Activated CD4-positive, CD25-positive, alpha-beta regulatory T cell treated with anti-CD3 and anti-CD28 coated beads, Interleukin-2, amount 50 U/mL, for 24 hours (primary cell): ENCODE data around the gene METTL26.
A peak's percentile ranks its signal among the peaks of the same experiment; 100 is the strongest.

ENCODE experiments used
- ATAC-seq, 2 donors: fragments of 150-1000 bp; cut with Tn5 transposase; one replicate each; pipeline ENCODE4 v1.10.0; 2021; ENCODE audit warnings: mild to moderate bottlenecking in 1 of 2, moderate library complexity in 1 of 2

Gene METTL26

DNA sequence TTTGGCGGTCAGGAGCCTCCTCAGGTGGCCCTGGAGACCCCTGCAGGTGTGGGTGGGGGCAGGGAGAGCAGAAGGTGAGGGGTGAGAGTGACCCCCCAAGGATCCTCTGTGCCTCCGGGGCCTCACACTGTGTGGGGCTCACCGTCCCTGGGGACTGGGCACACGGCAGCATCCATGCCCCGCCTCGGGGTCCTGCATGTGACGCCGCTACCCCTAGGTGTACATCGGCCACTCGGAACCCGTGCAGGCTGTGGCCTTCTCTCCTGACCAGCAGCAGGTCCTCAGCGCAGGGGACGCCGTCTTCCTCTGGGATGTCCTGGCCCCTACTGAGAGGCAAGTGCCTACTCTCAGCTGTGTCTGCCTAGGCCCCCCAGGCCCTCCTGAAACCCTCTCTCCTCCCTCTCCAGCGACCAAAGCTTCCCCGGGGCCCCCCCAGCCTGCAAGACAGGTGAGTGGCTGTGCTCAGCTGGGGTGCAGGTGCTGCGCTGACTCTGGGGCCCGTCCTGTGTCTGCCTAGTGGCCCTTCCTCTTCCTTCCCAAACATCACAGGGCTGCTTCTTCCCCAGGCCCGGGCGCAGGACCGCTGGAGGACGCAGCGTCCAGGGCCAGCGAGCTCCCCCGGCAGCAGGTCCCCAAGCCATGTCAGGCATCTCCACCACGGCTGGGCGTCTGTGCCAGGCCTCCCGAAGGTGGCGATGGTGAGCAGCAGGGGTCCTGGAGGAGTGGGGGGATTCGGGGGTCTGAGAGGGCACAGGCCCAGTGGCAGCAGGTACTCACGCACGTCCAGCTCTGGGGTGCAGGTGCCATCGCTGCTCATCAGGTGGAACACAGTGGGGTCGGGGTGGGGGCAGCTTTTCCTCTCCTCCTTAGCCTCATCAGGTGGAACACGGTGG lies 22.8 kb upstream of the METTL26 start:
- no peak for ATAC-seq

DNA sequence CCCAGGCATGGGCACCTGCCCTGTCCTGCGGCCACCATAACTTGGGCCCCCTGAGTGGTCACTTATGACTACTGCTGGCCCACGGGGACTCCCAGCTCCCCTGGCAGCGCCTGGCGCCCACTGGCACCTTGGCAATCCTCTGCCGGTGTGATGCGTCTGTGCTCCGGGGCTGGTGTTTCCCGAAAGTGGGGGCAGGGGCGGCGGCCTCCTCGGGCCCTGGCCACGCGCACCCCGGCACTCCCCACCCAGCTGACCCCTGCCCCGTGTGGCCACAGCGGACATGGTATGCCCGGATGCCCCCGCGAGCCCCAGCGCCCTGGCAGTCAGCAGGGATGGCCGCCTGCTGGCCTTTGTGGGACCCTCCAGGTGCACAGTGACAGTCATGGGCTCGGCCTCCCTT lies 21.4 kb upstream of the METTL26 start:
- ATAC-seq, result no peak

DNA sequence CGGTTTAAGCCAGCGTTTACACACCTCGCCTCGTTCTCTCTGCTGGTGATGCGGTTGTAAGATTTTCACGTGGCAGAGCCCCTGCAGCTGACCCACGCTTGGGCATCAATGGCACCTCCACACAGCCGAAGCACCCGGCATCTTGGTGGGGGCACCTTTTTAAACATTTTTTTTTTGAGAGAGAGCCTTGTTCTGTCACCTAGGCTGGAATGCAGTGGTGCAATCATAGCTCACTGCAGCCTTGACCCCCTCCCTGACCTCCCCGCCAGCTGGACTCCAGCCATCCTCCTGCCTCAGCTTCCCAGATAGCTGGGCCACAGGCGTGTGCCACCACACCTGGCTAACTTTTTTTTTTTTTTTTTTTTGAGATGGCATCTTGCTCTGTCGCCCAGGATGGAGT lies 17.9 kb upstream of the METTL26 start:
- no peak for ATAC-seq

DNA sequence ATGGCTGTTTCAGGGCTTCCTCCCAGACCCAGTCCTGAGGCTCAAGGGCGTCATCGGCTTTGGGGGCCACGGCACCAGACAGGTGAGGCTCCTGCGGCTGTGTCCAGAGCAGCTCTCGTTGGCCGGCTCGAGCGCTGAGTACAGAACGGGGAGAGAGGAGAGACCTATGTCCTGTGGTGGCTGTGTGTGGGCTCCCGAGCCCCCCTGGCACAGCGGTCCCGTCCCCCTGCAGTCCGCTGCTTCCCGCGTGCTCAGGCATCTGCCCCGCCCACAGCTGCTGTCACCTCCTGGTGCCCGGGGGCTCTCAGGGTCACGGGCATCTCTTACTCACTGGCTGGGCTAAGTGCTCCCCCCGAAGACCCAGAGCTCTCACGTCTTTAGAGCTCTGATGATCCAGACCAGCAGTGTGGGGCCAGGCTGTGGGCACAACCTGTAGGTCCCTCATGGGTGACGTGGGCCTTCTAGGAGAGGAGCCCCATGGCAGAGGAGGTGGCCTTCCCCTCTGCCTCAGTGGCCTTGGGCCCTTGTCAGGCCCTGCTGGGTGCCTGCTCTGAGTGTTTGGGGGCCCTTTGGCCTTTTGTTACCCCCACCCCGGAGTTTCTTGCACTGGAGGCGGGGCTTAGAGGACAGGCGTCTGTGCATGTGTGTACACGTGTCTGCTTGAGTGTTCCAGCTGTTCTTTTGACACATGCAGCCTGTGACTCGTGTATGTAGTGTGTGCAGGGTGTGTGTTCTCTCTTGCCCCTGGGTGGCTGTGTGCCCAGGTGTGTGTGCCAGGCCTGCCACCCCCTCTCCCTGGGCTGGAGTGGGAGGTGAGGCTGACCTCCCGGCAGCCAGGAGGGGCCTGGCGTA lies 16.6 kb upstream of the METTL26 start:
- no peak for ATAC-seq

DNA sequence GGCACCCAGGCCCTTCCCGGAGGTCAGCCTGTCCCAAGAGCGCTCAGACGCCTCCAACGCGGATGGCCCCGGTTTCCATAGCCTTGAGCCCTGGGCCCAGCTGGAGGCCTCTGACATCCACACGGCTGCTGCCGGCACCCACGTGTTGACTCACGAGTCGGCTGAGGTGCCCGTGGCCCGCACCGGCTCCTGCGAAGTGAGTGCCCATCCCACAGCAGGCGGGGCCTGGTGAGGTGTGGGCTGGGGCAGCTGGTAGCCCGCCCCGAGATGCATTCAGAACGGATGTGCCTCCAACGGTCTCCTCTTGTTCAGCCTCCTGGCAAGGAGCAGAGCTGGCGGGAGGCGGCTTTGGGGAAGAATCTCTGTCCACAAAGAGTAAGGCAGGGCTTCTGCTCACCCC lies 15.7 kb upstream of the METTL26 start:
- no peak for ATAC-seq

DNA sequence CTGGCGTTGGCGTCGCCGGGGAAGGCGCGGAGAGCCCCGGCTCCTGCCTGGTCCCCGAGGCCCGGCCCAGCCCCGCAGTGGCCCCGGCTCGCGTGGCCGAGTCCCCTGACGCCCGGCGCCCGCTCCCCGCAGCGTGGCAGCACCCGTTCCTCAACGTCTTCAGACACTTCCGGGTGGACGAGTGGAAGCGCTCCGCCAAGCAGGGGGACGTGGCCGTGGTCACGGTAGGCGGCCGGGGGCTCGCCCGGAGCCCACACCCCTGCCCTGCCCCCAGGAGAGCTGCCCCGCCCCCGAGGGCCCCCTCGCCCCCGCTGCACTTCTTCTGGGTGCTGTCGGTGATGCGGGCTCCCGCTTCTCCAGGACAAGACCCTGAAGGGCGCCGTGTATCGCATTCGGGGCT lies 13.5 kb upstream of the METTL26 start:
- ATAC-seq, result peak; percentile 1 to 14

DNA sequence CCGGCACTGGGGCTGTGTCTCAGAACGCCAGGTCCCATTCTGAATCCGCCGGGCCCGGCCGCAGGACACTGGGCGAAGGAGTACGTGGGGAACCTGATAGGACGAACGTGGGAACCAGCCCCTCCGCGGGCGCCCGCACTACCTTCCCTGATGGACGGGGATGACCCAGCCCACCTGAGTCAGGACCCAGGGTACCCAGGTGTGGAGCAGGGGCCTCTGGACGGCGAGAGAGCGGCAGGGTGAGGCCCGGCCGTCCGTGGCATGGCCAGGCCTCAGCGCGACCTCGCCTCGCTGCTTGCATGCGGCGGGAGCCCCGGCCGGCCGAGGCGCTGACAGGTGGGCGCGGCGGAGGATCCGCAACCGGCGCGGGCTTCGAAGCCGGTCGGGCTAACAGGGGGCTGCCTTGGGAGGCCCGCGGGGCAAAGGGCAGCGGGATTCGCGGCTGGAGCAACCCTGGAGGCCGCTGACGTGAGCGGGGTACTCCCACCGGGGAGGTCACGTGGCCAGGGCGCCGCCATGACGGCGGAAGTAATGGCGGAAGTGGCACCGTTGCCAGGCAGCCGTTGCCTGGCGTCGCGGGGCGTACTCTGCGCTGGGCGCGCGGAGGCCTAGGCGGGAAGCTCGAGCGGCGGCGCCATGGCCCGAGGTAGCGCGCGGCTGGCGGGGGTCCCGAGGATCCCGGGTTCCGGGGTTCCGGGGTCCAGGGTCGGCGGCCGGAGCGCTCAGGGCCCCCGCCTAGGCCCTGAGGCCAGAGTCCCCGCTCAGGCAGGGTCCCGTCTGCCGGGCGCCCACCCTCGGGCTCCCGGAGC lies 12.9 kb upstream of the METTL26 start, which contains the start of gene WDR90:
Gene WDR90 (plus strand): TSS at position 585 of the 809 bp plus-strand sequence. CDS start 52 bp downstream, at position 637.
- ATAC-seq, result peak; percentile 95 to 96

DNA sequence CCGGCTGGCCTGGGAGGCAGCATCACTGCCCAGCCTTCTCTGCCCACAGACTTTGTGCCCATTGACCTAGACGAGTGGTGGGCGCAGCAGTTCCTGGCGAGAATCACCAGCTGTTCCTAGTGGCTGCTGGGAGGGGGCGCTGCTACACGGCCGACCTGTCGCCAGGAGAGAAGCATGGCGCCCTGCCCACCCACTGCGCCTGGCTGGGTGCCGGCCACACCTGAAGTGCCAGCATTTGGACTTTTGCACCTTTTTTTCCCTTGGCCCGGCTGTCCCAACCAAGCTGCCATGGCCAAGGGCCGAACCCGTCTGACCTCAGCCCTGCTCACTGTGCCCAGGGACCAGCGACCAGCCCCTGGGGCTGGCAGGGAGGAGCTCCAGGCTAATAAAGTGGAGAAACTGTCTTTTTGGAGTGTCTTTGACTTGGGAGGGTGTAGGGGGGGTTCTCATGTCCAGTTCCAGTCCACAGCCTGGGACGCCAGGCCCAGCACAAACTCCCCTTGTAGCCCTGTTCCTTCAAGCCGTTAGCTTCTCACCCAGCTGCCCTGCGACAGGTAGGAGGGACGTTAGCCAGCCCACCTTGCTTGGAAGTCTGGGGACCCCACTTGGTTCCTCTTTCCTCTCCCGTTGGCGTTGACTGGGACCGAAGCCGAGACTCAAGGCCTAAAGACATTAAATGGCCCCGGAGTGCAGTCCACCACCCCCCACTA lies 12.1 kb upstream of the METTL26 start:
- no peak for ATAC-seq

DNA sequence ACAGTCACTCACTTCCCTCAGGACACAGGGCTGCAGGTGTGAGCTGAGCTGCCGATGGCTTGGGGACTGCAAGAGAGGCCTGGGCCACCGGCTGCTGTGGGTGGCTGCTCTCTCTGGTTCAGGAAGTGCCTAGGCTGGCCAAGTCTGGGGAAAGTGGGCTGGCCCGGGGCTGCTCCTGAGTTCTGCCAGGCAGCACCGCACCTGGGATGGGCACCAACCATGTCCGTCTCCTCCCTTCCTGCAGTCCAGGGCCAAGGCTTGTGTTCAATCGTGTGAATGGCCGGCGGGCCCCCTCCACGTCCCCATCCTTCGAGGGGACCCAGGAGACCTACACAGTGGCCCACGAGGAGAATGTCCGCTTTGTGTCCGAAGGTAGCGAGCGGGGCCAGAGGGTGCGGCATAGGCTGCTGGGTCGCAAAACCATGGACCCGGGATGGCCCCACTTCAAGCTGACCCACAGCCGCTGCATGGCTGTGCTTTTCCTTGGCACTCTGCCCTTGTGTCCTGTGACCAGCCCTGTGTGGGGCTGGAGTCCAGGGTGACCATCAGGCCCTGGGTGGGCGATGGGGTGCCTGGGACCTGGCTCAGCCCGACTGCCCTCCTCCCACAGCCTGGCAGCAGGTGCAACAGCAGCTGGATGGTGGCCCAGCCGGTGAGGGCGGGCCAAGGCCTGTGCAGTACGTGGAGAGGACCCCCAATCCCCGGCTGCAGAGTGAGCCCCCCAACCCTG lies 11.2 kb upstream of the METTL26 start:
- no peak for ATAC-seq

DNA sequence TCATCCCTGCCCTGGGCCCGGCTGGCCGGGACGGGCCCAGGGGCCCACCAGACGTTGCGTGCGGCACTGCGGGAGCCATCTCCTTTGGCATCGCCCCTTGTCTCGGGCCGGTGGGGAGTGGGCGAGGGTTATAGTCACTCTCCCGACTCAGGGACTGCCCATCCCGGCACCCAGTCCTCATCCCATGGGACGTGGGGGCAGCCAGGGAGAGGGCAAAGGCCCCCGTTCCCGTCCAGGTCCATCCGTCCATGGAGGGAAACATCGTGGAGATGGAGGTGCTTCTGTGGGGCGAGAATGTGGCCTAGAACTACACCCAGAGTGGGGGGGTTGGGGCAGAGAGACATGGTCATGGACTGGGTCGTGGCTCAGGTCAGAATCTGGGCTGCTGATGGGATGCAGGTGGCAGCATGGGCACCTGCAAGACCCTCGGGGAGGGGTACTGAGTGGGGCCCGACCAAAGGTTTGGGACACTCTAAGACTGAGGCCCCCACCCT lies 10.6 kb upstream of the METTL26 start:
- ATAC-seq, result no peak

DNA sequence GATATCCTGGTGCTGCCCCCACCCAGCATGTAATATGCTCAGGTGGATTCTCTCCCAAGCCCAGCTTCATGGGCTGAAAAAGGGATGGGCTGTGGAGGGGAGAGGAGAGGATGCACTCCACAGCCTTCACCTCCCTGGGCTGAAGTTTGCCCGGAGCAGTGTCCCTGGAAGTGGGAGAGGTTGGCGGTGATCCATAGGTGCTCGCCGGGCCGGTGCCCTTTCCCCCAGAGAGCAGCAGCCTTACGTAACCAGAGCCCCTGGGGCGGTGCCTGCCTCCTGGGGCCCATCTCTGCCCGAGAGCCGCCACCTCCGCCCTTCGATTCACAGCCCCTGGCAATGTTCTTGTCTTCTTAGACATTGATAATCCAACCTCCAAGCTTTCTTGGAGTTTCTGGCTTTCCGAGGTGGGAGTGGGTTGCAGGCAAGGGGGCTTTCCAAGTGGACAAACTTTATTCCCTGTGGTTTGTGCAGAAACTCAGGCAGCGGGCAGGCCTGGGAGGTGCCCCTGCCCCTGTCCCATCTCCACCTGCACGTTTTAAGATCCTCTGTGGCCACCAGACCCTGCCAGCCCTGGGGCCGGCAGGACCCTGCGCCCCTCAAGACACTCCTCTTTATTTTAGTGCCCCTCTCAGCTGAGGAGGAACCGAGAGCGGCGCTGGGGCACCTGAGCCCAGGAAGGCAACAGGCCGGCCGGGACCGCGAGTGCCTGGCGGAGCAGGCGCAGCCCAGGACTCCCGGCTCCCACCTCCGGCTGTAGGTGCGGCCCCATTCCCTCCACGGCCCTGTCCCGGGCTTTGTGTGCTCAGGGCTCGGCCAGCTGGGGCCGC lies 10.0 kb upstream of the METTL26 start:
- no peak for ATAC-seq

DNA sequence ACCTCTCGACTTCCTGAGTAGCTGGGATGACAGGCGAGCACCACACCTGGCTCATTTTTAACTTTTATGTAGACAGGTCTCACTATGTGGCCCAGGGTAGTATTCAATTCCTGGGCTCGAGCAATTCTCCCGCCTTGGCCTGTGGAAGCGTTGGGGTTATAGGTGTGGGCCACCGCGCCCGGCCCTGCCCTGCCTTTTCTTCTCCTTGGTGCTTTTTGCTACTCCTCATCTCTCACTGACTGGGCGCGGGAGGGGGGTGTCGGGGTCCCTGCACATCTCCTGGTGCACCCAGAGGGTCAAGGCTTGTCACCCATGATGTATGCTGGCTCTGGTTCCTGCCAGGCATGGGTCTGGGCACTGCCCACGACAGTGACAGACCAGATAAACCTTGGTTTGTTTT lies 8.5 kb upstream of the METTL26 start:
- ATAC-seq, result no peak

DNA sequence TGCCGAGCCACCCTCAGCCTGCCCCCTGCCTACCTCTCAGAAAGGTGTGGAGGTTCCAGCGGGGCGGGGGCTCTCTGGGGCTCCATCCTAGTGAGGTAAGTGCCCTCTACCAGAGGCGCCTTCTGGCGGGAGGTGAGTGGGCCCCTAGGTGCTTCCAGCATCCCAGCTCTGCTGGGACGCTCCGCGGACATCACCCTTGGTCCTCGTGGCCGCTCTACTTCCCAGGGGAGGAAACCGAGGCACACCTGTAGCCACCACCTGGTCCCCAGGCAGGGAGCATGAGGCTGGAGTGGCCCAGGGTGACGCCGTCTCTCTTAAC lies 6.9 kb upstream of the METTL26 start:
- no peak for ATAC-seq

DNA sequence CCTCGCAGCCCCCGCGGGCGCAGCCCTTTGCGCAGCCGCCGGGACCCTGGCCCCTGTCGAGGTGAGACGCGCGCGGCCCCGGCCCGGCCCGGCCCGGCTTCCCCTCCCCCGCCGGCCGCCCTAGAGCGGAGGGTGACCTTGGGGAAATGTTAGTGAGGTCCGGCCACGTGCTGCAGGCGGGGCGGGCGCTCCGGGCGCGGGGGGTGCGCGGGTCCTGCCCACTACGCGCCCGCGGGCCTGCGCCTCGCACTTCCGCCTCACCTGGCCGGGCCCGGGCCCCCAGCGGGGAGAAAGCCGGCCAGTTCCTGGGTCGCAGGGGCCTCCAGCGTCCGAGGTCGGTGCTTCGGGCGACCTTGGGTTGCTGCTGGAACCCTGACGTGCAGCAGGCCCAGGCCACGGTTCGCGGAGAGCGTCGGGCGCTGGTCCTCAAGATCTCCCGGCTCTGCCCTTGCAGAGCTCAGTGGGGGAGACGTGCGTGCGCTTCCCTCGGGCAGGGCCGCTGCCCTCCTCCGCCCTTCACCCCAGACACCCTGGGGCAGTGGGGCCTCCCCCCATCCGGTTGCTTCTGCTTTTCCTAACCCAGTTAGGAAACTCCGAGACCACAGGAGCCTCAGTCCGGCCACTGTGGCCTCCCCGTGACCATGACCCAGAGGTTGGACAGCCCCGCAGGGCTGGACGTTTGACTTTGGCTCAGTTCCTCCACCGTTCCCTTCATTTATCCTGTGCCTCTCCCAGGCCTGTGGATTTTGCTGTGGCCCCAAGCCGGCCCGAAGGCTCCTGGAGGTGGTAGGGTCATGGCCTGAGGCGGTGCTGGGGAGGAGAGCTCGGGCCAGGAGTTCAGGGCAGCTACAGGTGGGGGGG lies 6.3 kb upstream of the METTL26 start:
- ATAC-seq, result peak; percentile 44 to 55

DNA sequence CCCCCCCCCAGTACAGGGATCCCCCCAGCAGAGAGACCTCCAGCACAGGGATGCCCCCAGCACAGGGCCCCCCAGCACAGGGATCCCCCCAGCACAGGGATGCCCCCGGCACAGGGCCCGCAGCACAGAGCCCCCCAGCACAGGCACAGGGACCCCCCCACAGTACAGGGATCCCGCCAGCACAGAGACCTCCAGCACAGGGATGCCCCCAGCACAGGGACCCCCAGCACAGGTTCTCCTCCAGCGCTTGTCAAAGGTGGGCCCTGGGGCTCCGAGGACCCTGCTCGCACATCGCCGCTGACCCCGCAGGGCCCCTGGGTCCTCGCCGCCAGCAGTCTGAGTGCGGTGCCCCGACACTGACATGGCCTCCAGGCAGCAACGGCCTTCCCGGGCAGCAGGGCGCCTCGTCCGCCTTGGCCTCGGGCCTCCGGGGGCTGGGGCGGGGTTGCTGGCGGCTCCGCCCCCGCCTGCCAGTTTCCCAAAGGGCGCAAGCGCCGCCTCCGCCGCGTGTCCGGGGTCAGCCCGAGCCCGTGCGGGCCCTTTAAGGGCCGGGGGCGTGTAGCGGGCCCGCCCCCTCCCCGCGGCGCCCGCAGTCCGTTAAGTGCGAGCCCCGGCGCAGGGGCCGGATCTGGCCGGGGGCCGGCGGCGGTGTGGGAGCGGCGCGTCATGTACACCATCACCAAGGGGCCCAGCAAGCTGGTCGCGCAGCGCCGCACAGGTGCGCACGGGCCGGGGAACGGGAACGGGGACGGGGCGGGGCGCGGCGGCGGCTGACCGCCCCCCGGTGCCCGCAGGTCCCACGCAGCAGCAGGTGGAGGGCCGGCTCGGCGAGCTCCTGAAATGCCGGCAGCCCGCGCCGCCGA lies 5.5 kb upstream of the METTL26 start, which contains the start of gene MCRIP2:
Gene MCRIP2 (plus strand): TSS at position 503 of the 863 bp plus-strand sequence. CDS start 164 bp downstream, at position 667.
- peak; percentile 55 to 63 for ATAC-seq

DNA sequence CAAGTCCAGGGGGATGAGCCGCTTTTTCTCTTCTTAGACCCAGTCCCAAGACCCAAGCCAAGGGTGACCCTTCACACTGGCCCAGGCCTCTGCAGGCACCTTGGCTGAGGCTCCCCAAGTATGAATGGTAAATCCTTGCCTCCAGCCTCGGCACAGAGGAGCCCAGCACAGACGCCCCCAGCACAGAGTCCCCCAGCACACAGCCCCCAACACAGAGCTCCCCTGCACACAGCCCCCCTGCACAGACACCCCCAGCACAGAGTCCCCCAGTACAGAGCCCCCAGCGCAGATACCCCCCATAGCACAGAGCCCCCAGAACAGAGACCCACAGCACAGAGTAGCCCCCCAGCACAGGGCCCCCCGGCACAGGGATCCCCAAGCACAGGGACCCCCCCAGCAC lies 4.5 kb upstream of the METTL26 start:
- no peak for ATAC-seq

DNA sequence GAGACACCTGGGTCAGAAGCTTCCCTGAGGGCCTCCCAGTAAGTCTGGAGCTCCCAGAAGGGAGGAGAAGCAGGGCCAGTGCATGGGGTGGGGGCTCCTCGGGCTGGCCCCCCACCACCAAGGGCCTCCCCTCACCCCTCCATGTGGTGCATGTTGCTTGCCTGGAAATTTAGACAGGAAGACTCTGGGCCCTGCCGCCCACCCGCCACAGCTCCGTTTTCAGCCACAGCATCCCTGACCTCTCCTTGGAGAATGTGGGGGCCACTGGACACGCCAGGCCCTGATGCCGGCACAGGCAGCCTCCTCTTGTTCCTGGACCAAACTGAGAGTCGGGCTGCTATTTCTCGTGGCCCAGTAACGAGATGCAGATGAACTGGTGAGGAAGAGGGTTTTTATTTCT lies 2.7 kb upstream of the METTL26 start:
- no peak for ATAC-seq

DNA sequence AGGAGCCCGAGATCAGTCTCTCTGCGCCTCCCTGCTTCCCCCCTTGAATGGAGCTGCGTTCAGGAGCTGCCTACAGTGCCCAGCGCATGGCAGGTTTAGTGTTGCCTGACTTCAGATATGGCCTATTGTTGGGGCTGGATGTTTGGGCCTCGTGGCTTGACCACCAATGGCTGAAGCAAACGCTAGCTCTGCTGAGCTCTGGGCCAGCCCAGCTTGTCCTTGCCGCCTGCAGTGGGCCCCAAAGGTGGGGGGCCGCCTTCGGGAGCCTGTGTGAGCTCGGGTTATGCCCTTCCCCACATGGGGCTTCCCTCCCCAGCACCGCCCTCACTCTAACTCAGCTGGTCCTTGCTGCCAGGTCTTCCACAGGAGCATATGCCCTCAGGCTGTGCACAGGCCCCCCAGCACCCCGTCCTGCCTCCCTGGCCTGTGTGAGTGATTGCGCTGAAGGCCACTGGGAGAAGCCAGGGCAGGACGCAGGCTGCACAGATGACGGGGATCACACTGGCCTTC lies 2.0 kb upstream of the METTL26 start:
- ATAC-seq, result no peak
